ENCODE results near the gene CAPZA1.

Gene CAPZA1

DNA sequence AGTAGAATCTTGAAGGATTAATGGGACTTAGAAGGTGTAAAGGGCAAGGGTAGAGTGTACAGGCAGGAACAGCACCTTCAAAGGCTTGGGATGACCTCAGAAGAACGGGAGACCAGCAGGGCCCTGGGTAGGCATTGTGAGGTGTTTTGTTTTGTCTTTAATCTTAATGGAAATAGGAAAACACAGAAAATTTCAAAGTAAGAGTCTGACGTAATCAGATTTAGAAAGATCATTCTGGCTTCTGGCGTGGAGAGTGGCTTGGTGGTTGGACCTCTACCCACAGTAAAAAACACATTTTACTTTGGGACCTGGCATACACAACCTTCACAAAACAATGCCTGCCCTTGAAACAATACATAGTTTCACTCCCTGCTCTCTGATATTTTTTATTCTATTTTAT, 59.0 kb downstream of the CAPZA1 start:
- no peak for DNase-seq

DNA sequence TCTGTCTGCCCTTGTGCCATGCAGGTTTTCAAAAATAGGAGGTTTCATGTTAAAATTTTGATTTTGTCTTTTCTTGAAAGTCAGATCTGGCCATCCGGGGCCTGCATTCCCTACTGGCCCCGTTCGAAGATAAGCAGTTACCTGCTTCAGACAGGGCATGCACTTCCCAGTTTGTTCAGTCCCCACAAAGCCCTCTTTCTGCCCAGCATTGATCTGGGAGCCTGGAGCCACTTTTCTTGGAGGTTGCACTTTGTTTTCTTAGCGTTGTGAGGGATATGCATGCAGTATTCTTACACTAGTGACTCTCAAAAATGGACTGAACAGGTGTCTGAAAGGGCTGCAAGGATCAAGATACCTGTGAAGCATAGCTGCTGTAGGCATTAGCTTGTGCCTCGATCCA, 66.3 kb downstream of the CAPZA1 start:
- DNase-seq, result no peak

DNA sequence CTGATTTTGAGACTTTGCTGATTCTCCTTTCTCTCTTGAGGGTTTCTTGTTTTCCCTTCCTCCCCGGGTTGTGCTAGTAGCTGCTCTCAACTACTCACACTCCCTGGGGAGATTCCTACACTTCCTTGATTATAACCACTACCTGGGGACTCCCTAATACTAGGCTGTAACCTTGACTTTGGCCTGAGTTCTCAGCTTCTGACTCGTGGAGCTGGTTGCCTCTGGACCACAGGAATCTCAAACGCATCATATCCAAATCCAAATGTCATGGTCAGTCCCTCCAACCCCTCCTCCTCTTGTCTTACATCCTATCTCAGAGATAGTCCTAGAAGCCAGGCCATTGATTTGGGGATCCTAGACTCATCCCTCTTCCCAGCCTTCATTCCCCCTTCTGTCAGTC, 66.8 kb downstream of the CAPZA1 start:
- DNase-seq, result no peak

DNA sequence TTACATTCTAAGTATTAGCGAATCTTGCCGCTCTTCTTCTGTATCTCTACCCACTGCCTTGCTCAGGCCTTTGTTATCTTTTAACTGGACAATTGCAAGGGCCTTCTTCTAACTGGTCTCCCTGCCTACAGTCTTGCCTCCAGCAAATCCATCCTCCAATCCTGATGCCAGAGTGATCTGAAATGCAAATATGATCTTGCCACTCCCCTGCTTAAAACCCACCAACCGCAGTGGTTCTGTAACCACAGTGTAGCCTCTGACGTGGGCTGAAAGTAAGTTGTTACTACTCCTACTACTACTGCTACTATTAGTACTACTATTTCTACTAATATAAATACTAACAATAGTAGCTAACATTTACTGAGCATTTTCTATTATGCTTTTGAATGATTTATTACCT, 67.2 kb downstream of the CAPZA1 start:
- no peak for DNase-seq

DNA sequence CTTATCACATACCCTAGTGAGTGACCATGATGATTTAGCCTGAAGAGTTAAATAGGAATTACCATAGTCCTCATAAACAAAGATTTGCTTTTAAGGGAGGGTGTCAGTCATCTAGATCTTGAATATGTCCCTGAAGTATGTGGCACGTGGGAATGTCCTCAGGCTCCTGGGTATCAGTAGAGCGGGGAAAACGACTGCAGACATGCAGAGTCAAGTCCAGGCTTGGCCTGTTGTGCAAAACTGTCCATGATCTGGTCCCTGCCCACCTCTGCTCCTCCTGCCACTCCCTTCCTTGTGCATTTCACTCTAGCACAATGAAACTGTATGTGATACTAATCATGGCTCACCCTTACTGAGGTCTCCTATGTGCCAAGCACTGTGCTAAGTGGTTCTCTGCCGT, 67.7 kb downstream of the CAPZA1 start:
- no peak for DNase-seq

DNA sequence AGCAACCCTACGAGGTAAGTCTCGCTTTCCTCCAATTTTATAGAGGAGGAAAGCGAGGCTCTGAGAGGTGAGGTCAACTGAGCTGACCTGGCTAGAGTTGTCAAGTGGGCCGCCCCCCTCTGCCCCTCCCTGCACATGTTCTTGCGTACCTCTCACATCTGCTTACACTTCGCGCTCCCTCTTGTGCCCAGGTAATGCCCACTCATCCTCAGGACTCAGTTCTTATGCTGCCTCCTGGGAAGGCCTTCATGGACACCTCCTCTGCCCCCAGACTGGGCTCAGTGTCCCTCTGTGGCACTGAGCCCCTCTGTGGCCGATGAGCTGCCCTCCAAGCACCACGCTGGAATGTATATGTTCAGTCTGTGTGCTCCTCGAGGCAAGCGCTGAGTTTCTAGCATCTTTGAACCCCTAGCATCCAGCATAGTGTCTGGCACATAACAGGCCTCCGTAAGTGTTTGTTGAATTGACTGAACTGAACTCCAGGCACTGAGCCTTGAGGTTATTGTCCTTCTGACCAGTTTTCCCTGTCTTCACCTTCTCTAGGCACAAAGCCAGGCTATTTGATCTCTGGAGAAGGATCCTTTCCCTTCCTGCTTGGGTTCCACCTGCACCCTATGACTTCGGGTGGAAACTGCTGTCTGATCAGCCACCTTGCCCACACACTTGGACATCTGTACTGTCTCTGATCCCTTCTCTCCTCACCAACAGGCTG, 68.3 kb downstream of the CAPZA1 start:
- no peak for DNase-seq

DNA sequence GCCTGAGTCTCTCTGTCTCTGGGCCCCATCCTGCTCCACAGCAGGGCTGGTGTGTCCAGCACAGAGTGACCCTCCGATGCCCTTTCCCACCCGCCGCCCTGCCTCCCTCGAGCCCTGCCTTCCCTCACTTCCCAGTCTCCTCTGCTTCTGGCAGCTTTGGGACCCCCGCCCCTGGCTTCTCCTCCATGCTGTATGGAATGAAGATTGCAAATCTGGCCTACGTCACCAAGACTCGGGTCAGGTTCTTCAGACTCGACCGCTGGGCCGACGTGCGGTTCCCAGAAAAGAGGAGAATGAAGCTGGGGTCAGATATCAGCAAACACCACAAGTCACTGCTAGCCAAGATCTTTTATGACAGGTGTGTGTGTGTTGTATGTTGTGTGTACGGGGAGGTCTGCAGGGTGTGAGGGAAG, 69.2 kb downstream of the CAPZA1 start:
- no peak for DNase-seq

DNA sequence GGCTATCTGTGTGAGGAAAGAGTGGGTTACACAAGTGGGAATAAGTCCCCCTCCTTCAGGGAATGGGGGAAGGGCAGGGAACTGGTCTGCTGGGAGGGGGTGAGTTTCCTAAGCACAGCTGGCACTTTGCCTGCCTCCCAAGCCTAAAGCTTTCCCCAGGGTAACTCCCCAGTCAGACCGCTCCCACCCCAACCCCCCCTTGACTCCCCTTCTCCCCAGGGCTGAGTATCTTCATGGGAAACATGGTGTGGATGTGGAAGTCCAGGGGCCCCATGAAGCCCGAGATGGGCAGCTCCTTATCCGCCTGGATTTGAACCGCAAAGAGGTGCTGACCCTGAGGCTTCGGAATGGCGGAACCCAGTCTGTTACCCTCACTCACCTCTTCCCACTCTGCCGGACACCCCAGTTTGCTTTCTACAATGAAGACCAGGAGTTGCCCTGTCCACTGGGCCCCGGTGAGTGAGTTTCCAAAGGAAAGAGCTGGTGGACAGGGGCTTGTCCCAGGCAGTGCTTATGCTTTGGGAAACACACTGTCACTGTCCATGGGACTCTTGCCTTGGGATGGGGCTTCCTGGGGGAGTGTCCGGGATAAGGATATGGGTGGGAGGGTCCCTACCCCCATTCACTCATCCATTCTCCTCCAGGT, 69.7 kb downstream of the CAPZA1 start:
- no peak for DNase-seq

DNA sequence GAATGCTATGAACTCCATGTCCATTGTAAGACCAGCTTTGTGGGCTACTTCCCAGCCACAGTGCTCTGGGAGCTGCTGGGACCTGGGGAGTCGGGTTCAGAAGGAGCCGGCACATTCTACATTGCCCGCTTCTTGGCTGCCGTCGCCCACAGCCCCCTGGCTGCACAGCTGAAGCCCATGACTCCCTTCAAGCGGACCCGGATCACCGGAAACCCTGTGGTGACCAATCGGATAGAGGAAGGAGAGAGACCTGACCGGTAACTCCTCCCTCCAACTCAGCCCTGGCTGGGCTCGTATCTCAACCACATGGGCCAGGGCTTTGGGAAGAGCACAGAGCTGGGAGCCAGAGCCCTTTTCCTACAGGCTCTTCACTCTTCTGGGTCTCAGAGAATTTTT, 70.2 kb downstream of the CAPZA1 start:
- DNase-seq, result no peak

DNA sequence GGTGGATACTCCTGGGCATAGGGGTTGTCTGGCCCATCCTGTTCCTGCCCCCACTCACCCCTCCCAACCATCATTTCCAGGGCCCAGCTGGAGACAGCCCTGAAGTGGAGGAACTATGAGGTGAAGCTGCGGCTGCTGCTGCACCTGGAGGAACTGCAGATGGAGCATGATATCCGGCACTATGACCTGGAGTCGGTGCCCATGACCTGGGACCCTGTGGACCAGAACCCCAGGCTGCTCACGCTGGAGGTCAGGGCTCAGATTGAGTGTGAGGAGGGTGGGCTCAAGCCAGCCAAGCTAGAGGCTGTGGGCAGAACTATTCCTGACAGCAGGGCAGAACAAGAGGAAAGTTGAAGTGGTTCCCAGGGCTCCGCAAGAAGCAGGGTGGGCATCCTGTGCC, 73.0 kb downstream of the CAPZA1 start:
- no peak for DNase-seq

DNA sequence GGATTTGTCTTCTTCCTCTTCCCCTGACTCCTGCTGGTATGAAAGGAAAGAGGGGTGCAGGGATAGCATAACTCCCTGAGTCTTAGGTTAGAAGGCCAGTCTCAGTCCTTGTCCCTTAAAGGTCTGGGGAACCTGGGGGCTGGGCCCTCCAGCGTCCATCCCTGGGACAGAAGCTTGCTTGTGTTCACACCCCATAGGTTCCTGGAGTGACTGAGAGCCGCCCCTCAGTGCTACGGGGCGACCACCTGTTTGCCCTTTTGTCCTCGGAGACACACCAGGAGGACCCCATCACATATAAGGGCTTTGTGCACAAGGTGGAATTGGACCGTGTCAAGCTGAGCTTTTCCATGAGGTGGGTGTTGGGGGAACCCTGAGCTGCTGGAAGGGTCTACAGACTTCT, 74.2 kb downstream of the CAPZA1 start:
- DNase-seq, result no peak

DNA sequence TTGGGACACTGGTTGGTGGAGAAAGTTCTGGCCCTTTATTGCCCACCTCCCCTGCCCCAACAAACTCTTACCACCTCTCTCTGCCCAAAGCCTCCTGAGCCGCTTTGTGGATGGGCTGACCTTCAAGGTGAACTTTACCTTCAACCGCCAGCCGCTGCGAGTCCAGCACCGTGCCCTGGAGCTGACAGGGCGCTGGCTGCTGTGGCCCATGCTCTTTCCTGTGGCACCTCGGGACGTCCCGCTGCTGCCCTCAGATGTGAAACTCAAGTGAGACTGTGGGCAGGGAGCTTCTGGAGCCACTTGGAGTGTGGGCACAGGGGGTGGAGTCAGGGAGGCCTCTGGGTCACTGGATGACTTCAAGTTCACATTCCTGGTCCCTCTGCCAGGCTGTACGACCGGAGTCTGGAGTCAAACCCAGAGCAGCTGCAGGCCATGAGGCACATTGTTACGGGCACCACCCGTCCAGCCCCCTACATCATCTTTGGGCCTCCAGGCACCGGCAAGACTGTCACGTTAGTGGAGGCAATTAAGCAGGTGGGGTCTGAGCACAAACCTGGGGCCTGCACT, 74.8 kb downstream of the CAPZA1 start:
- no peak for DNase-seq

DNA sequence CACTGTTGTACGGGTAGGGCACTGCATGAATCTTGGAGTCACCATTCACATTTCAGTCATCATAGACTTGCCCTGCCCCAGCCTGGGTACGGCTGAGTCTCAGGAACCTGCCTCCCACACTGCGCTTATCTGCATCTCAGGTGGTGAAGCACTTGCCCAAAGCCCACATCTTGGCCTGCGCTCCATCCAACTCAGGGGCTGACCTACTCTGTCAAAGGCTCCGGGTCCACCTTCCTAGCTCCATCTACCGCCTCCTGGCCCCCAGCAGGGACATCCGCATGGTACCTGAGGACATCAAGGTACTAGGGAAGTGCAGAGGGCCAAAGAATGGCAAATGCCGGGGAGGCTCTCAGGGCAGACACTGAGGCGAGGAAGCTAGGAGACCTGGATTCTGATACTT, 75.6 kb downstream of the CAPZA1 start:
- DNase-seq, result no peak

DNA sequence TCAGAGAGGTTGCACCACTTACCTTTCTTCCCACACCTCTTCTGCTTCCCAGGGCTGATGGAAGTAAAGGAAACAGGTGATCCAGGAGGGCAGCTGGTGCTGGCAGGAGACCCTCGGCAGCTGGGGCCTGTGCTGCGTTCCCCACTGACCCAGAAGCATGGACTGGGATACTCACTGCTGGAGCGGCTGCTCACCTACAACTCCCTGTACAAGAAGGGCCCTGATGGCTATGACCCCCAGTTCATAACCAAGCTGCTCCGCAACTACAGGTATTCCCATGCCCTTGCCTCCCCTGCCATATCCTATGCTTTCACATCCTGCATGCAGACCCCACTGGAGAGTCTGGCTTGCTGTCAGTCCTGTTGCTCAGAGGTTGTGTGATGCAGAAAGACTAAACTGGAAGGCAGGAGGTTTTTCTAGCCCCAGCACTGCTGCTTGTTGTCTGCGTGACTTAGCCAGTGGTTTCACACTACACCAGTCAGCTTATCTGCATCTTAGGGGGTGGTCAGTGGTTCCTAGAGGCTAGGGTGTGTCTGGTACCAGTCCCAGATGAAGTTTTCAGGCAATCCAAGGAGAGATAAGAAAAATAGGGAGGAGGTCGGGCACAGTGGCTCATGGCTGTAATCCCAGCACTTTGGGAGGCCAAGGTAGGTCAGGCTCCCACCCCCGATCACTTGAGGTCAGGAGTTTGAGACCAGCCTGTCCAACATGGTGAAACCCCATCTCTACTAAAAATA, 77.1 kb downstream of the CAPZA1 start:
- no peak for DNase-seq

DNA sequence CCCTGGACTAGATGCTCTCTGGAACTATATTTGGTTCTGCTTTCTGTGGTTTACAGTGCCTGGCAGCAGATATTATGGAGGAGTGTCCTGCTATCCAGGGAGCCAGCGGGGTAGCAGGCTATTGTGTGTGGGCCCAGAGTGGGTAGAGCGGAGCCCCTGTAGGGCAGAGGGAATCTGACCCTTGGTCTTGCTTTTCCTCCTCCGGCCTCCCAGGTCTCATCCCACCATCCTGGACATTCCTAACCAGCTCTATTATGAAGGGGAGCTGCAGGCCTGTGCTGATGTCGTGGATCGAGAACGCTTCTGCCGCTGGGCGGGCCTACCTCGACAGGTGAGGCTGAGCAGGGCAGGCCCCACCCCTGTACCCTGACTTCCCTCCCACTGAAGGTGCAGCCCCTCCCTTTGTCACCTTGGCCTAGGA, 78.2 kb downstream of the CAPZA1 start:
- no peak for DNase-seq

DNA sequence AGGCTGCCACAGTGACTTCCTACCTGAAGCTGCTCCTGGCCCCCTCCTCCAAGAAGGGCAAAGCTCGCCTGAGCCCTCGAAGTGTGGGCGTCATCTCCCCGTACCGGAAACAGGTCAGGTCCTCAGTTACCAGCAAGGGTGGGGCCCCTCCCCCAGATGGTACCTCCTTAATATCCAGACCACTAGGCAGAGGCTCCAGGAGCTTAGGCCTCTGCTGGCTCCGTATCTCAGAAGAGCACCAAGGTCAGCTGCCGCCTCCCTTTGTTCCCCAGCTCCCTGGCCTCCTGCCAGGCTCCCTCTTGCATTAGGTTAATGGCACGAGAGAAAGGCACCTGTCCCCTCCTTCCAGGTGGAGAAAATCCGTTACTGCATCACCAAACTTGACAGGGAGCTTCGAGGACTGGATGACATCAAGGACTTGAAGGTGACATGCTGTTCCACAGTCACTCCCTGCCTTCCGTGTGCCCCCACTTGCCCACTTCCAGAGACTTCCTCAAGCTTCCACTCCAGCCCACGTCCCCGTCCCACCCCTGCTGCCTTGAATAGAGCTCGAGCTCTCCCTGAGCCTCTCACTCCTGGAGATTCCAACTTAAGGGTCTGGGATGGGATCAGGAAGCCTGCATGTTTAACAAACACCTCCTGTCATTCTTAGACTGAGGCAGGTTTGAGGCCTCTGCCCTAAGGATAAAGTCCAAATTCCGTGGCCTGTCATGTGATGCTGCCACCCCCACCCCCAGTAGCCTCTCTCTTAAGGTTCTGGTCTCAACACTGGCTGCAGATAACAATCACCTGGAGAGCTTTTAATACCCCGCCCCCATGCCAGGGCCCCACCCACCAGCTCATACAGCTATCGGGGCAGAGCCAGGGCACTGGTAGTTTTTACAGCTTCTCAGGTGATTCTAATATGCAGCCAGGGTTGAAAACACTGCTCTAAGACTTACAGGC, 79.0 kb downstream of the CAPZA1 start:
- peak; percentile 97 for DNase-seq

DNA sequence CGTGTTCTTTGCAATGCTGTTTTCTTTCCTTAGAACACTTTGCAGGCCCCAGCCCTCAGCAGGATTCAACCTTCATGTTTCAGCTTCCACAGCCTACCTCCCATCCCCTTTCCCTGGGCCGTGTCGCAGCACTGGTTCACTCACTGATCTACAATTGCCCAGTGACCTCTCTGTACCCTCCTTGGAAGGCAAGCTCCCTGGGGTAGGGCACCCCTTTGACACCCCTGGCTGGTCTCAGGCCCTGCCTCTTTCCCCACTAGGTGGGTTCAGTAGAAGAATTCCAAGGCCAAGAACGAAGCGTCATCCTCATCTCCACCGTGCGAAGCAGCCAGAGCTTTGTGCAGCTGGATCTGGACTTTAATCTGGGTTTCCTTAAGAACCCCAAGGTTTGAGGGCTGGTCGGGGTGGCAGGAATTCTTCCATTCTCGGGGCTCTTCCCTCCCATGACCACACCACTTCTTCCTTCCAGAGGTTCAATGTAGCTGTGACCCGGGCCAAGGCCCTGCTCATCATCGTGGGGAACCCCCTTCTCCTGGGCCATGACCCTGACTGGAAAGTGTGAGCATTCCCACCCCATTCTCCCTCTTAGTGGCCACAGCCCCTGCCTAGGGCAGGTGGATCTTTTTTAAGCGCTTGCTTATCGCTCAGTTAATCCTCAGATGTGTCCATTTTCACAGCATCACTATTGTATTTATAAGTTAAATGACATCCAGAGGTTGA, 80.0 kb downstream of the CAPZA1 start:
- DNase-seq, result no peak

DNA sequence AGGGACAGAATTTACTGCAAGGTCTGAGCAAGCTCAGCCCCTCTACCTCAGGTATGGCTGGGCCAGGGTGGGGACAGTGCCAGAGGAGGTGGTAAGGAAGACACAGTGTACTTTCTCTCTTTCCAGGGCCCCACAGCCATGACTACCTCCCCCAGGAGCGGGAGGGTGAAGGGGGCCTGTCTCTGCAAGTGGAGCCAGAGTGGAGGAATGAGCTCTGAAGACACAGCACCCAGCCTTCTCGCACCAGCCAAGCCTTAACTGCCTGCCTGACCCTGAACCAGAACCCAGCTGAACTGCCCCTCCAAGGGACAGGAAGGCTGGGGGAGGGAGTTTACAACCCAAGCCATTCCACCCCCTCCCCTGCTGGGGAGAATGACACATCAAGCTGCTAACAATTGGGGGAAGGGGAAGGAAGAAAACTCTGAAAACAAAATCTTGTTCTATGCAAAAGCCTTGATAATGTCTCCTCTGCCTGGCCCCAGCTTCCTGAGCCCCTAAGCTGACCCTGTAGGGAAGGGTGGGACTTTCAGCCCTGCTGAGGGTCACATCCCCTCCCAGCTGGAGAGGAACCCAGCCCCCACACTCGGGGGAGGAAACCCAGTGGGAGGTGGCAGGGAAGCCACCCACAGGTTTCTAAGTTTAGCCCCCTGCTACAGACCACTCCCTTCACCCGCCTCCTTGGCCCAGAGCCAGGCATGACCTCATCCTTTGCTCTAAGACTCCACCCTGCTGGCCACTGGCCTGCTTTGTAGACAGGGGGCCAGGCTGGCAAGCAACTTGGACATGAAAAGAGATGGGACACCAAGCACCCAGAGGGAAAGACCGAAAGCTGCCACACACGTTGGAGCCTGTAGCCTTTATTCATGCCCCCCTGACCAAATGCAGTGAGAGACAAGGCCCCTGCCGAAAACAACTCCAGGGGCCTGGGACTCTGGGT, 80.9 kb downstream of the CAPZA1 start:
- DNase-seq, result peak; percentile 72

DNA sequence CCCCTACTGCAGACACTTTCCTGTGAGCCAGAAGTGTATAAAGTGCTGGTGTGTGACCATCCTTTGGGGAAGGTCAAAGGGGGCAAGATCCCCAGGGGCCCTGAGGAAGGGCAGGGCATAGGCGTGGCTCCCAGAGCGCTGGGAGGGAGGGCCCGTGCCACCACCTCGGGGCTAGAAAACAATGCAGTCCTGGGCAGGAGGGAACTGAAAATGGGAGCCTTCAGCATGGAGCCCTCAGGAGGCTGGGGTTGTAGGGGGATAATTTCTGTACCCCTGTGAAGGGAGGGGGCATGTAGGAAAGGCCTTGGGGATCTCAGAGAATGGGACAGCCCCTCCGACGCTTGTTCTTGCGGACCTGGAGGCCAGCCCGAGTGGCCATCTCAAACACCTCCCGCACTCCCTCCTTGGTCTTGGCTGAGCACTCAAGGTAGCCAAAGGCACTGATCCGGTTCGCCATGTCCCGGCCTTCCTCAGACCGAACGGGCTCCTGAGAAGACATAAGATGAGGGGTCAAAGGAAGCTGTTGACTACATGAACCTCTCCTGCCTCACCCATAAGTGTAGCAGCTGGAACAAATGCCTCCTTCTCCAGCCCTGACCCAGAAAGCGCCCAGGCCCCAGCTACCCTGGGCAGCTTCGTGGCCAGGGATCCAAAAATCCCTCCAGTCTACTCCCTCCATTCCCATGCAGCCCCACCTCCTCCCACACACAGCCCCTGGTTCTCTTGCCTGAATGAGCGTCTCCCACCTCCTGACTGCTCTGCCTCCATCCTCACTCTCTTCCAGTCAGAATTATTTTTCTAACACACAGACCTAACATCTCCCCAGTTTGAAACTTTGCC, 81.8 kb downstream of the CAPZA1 start:
- no peak for DNase-seq

DNA sequence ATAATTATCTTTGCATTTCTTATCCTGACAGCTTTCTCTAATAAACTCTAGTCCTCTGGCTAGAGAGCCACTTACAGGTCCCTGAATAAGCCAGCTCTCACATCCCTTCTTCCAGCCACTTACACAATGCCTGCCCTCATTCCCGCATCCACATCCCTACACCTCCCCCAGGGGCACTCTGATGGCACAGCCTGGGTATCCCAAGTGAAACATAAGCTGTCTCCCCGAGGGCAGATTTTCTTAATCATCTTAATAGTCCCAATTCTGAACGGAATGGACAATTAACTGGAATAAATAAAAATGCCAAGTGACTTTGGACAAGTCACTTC, 82.4 kb downstream of the CAPZA1 start:
- no peak for DNase-seq

Data from NCI-H1105 (cell line).